GM19324 (cell line): ENCODE measurements around the gene KRT6B.

Source experiments
- ATAC-seq: cut with Tn5 transposase; IDR thresholded peaks from one replicate; pipeline ENCODE4 v1.9.1; 2021; ENCODE audit warnings: mild to moderate bottlenecking, moderate library complexity; ENCODE audit not compliant: unreplicated experiment, low FRiP score

KRT6B gene

GRCh38 chr12:52437508-52437907 is 14.4 kb downstream of the KRT6B start:
- ATAC-seq: no peak

GRCh38 chr12:52436828-52437474 is 15.0 kb downstream of the KRT6B start:
- no peak for ATAC-seq

GRCh38 chr12:52436000-52436827 is 15.7 kb downstream of the KRT6B start:
- no peak for ATAC-seq

DNA sequence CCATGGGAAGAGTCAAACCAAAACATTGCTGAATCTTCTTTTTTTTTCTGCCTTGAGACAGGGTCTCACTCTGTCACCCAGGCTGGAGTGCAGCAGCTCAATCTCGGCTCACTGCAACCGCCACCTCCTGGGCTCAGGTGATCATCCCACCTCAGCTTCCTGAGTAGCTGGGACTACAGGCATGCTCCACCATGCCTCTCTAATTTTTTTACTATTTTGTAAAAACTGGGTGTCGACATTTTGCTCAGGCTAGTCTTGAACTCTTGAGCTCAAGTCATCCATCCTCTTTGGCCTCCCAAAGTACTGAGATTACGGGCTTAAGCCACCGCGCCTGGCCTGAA is 16.3 kb downstream of the KRT6B start:
- no peak for ATAC-seq

GRCh38 chr12:52434760-52435530 is 17.0 kb downstream of the KRT6B start:
- ATAC-seq: no peak

- ATAC-seq: no peak
Measured at GRCh38 chr12:52434081-52434733, 17.7 kb downstream of the KRT6B start, which contains the start of gene KRT75. KRT75 (minus strand) TSS chr12:52434371; CDS start chr12:52434304, 67 bp downstream.

DNA sequence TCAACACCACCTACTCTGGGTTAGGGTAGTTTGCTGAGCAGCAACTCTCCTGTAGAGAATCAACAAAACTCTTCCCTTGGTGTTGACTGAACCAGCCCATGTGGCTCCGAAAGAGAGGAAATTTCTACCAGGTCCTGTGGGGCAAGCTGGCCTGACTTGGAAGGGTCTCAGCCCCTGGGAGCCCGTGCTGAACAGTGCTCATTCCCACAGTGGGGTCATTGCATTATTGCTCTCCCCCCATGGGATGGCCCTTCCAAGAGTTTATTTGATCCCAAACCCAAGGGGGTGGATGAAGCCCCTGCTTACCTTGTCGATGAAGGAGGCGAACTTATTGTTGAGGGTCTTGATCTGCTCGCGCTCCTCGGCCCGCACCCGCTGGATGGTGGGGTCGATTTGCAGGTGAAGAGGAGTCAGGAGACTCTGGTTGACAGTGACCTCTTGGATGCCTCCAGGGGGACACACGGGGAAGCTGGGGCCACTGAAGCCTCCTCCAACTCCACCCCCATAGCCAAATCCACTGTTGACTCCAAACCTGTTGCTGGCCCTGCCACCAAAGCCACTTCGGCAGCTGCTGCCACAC is 18.4 kb downstream of the KRT6B start:
- ATAC-seq: no peak

DNA sequence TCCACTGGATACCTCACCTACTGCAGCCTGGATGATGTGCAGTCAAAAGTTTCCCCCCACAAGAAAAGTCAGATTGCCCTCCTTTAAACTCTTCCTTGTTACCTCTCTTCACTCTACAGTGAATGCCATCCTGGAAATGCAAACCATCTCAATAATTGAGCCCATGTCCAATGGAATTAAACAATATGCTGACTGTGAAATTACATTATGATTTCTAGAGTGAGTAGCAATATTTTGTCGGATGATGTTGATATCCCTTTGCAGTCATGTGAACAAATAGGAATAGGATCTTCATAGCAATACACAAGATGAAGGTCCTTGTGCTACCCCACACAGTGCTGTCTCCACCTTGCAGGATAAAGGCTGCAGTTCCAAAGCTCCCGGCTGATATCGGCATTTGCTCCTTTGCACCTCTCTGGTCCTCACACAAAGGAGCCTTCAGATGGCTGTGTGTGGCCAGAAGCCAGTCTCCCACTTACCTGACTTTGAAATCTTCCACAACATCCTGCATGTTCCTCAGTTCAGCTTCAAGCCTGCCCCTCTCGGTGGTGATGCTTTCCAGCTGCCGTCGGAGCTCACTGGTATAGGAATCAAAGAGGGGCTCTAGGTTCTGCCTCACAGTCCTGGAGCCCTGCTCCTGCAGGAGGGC is 19.3 kb downstream of the KRT6B start:
- ATAC-seq: no peak

DNA sequence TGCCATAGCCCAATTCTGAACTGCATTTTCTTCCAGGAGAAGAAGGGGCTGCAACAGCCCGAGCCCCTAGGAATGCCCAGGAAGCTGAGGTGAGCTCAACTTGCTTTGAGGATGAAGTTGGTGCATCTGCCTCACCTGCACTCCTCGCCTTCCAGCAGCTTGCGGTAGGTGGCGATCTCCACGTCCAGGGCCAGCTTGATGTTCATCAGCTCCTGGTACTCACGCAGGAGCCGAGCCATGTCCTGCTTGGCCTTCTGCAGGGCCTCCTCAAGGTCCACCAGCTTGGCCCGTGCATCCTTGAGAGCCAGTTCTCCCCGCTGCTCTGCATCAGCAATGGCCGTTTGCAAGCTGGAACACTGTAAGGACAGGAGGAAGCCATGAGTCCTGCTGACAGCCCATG is 23.8 kb downstream of the KRT6B start:
- ATAC-seq: no peak

GRCh38 chr12:52427083-52427482 is 24.9 kb downstream of the KRT6B start:
- no peak for ATAC-seq

GRCh38 chr12:52426034-52426433 is 25.9 kb downstream of the KRT6B start:
- ATAC-seq: no peak

DNA sequence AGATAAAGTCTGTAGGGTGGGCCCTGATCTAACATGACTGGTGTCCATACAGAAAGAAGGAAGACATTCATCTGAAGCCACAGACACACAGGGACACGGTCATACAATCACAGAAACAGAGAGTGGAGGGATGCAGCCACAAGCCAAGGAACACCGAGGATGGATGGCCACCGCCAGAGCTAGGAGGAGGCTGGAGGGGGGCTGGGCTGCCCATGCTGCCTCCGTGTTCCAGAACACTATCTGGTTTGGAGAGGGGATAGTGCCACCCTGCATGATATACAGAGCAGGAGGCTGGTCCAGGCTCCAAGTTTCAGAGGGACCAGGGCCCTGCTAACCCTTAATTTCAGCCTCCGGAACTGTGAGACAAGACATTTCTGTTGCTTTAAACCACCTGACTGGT is 26.5 kb downstream of the KRT6B start:
- ATAC-seq: no peak

DNA sequence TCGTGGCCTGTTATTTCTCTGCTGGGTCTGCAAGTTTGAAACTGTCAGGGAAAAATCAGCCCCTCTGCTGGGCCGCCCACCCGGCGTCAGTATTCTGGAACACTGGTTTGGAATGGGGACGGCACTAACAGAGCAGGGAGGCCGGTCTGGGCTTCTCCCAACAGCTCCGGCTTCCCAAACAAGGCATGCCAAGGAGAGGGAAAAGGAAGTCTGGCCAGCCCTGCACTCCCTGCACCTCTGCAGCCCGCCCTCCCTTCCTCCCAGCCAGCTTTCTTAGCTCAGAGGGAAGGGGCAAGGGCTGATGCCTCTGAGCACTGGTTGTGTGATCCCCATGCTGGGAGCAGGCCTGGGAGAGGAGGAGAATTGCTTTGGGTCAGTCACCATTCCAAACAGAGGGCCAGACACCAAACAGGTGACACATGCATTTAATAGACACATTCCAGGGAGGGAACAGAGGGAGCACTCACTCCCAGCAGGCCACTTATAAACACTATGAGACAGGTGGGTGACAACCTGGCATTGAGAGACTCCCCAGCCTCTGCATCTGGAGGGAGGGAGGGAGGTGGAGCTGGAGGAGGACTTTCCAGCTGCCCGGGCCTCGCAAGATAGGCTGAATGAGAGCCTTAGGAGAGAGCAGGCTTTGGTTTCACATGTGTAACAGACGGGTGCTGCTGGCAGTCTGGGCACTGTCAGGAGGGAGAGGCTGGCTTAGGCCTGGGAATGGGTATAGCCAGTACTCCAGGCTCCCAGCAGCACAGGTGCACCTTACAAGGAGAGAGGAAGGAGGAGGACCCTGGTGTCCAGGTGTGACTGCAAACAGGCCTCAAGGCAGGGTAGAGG is 28.1 kb downstream of the KRT6B start:
- ATAC-seq: no peak

- ATAC-seq: no peak
Measured at GRCh38 chr12:52423035-52423434, 28.9 kb downstream of the KRT6B start.

DNA sequence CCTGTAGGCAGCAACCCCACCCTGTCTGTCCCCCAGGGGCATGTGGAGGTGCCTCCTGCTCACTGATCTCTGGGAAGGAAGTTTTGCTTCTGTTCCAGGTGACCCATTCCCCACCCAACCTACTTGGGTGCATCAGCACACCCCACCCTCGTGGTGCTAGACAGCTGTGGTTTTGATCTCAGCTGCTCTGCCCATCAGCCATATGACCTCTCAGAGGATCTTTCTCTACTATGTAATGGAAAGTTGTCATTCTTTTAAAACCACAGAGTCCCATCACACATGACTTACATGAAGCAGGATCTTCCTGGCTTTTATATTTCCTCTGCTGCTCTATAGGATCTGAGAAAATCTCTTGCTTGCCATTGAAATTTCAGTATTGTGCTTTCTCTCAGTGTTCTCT is 32.3 kb downstream of the KRT6B start:
- ATAC-seq: no peak

DNA sequence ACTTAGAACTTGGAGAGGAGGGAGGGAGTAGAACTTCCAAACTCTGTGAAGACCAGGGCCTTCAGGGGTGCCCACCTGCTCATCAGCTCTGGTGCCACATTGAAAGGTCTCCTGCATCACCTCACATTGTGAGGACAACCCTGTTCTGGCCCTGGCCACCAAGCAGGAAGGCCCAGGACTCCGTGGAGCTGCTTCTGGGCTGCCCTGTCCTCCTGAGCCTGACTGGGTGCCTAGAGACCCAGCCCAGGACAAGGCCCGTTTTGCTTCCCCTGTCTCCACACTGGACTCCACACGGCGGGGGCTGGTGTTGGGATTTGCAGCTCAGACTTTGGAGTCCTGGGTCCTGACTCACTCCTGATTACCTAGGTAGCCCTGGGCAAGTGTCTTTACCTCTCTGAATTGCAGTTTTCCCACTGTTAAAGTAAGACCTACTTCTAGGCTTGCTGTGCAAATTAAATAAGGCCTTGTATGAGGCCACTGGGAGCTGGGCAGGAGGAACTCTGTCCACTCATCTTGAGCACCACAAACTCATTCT is 33.3 kb downstream of the KRT6B start:
- ATAC-seq: no peak

- ATAC-seq: no peak
Measured at GRCh38 chr12:52417740-52418139, 34.2 kb downstream of the KRT6B start.

GRCh38 chr12:52416795-52417194 is 35.2 kb downstream of the KRT6B start:
- no peak for ATAC-seq
